GM21717 (cell line): ENCODE results near the gene SPPL3.
"Not testable (repeated sequence)": the region's sequence is repeated elsewhere in the genome, so short reads cannot be mapped to it uniquely, and the experiment has no call there.

Experiments
- ATAC-seq: cut with Tn5 transposase; IDR thresholded peaks from one replicate; pipeline ENCODE4 v1.9.1; 2021; ENCODE audit warnings: mild to moderate bottlenecking, moderate library complexity; ENCODE audit not compliant: unreplicated experiment

SPPL3 gene

DNA sequence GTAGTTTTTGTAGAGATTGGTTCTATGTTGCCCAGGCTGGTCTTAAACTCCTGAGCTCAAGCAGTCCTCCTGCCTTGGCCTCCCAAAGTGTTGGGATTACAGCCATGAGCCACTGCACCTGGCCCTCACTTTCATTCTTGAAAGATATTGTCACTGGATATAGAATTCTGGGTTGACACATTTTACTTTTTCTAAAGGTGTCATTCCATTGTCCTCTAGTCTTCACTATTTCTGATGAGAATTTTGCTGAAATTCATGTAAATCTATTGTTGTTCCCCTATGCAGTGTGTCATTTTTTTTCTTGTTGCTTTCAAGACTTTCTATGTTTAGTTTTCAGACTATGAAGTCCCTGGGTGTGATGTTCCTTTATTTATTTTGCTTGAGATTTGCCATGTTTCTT lies 149.4 kb downstream of the SPPL3 start:
- ATAC-seq: no peak

- no peak for ATAC-seq
These were observed 152.8 kb downstream of the SPPL3 start for GRCh38 chr12:120751389-120751788.

DNA sequence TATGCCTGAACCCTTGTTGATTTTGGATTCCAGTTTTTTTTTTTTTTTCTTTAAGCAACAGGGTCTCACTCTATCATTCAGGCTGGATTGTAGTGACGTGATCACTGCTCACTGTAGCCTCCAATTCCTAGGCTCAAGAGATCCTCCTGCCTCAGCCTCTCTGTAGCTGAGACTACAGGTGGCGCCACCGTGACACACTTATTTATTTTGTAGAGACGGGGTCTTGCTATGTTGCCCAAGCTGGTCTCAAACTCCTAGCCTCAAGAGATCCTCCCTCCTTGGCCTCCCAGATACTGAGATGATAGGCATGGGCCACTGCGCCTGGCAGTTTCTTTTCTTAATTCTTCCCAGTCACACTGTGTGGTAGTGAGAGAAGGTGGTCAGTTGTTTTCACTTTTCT lies 153.4 kb downstream of the SPPL3 start:
- ATAC-seq: no peak

DNA sequence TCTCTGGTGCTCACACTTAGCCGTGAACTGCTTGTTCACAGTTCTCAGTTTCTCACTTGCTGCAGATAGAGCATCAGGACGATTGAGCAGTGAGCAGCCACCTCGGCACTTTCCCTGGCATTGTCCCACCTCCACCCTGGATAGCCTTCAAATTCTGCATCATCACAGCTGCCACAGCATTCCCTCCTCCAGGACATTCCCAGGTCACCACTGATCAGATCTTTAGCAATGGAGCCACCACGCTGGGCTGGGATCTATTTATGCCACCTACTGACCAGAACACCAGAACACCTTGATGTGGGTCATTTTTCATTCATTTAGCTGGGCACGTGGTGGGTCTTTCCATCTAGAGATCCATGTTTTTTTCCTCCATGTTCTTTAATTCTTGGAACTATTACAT lies 154.9 kb downstream of the SPPL3 start:
- no peak for ATAC-seq

DNA sequence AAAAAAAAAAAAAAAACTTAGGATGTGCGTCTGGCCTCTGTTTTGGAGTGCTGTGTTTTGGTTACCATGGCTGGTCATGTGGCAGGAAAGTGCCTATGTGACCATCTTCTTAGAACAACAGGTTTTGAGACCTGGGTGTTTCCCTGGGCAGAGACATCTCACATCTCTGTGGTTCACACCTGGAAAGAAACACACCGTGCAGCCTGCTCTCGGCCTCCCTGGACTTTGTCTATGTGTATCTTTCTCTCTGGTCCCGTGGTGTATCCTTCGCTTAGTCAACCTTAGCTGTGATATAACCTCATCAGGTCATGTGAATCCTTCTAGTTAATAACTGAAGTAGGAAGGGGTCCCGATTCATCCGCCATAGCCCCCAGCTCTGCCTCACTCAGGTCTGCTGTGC lies 155.9 kb downstream of the SPPL3 start:
- ATAC-seq: no peak

DNA sequence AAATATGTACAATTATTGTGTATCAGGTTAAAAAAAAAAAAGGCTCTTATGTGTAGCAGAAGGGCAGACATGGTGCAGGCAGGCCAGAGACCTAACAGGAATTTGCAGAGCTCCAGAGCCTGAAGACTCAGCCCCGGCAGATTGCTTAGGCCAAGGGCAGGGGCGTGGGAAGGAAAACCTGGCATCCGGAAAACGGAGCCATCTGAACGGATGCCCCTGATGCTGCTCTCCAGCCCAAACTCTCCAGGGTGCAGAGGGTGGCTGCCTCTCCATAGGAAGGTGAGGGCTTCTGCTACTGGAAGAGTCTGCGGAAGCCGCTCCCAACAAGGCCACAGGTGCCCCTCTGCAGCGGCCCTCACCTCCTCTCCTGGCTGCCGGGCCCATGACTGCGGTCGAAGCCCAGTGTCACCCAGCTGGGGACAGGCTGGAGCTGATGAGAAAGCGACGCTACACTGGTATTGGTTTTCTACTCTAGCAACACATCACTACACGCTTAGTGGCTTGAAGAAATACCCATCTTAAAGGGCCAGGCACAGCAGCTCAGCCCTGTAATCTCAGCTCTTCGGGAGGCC lies 159.2 kb downstream of the SPPL3 start:
- ATAC-seq: no peak

DNA sequence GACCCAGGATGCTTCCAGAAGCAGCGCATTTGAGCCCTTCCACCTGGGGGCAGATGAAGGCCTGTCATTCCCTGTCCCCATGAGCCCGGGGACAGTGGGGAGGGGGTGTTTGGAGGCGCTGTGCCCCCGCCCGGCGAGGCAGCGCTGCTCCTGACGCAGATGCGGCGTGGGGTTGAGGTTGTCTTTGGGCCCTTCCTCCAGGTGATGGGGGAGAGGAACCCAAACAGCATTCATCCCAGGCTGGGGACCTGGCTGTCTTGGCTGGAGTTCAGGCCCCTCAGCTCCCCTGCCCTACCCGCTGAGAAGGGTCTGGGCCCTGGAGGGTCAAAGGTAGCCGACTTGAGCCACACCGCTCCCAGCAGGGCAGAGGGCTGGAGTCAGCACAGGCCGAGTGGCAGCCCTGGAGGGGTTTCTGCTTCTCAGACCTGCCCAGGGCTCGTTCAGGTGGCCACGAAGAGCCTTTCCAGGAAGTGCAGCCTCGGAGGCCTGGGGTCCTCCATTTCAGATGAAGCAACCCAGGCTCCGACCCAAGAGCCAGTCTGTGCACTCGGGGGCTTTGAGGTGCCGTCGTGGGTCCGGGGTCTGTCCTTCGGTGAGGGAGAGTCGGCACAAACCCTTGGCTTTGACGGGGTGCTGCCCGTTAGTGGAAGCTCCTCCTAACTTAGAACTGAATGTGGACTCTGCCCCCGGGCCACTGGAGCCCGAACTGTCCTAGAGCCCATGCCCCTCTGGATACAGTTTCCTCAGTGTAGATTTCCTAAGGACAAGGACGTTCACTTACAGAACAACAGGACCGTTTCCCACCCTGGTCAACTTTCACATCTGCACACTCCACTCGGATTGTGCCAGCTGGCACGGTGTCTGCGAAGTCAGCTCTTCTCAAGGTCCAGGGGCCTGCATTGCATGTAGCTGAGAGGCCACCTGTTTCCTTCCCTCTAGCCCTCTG lies 162.4 kb downstream of the SPPL3 start:
- ATAC-seq: no peak

GRCh38 chr12:120740871-120741270 lies 163.3 kb downstream of the SPPL3 start:
- no peak for ATAC-seq

DNA sequence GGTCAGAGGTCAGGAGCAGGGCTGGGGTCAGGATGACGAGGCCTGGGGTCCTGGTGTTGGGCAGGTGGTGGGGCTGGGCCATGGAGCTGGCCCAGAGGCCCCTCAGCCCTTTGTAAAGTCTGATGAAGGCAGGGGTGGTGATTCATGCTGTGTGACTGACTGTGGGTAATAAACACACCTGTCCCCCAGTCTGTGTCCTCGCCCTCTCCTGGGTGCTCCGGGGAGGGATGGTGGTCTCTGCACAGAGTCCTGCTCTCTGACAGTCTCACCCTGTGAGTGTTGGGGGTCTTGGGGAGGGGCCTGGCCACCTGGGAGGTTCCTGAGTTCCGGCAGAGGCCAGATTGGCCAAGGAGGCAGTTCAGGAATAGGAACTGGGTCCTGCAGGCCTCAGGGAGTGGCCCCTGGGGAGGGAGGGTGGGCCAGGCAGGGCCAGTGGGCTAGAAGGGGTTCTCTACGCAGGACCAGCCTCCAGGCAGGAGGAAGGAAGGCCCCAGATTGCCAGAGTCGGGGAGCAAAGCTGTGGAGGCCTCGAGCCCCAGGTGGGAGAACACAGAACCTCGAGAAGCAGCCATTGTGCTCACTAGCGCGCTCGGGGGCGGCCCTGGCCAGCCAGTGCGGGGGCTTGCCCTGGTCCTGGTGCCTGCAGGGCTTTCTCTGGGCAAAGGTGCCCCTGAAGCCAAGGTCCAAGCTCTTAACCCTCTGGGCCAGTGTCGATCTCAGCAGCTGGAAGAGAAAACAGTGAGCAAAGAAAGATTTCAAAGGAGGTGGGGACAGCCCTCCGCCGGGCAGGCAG lies 164.1 kb downstream of the SPPL3 start:
- no peak for ATAC-seq

- ATAC-seq: no peak
These were observed 165.0 kb downstream of the SPPL3 start for GRCh38 chr12:120739031-120739762.

DNA sequence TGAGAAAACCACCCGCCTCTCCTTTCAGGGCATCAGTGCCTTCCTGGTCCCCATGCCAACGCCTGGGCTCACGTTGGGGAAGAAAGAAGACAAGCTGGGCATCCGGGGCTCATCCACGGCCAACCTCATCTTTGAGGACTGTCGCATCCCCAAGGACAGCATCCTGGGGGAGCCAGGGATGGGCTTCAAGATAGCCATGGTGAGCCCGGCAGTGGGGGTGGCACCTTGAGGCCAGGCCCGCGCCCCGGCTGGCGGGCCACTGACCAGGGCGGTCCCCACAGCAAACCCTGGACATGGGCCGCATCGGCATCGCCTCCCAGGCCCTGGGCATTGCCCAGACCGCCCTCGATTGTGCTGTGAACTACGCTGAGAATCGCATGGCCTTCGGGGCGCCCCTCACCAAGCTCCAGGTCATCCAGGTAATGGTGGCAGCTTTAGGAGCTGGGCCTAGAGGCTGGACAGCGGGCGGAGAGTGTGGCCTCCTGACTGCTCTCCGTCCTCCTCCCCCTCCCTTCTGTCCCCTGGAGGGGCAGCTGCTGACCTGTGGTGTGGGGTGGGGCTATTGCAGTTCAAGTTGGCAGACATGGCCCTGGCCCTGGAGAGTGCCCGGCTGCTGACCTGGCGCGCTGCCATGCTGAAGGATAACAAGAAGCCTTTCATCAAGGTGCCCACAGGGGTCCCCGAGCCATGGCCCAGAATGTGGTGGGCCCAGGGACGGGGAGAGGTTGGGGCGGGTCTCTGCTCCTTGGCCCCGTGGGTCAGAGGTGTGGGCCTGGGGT lies 165.7 kb downstream of the SPPL3 start:
- ATAC-seq: no peak

- no peak for ATAC-seq
These were observed 166.5 kb downstream of the SPPL3 start for GRCh38 chr12:120737557-120738251.

DNA sequence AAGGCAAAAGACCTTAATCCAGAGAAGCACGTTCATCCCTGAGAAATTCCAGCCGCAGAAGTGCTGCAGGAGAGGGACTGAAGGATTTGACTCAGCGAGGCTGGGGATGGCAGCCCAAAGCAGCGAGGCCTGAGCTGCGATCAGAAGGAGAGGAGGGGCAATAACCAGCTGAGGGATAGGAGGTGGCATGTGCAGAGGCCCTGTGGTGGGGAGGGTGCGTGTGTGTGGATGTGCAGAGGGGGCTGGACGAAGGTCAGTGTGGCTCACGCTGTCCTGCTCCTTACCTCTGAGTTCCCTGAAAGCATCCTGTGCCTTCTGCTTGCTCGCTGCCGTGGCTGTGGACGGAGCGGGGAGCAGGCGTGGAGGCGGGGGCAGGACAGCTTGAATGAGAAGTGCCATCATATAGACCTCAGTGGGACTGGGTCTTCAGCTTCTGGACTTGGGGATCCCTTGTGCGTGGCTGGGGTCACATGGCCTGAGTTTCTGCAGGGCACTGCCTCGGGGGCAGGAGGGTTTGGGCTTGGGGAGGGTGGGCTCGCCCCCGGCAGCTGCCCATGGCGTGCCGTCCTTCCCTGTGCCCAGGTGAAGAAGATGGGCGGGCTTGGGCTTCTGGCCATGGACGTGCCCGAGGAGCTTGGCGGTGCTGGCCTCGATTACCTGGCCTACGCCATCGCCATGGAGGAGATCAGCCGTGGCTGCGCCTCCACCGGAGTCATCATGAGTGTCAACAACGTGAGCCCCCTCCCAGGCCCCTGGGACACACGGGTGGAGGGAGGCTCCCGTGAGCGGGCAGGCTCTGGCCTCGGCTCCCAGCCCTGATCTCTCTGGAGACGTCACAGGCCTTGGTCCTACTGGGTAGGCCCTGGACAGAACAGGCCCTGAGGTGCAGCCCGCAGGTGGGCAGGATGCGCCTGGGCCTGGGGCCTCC lies 167.5 kb downstream of the SPPL3 start:
- ATAC-seq: no peak

- no peak for ATAC-seq
These were observed 169.0 kb downstream of the SPPL3 start for GRCh38 chr12:120735181-120735580.

GRCh38 chr12:120734210-120734609 lies 169.9 kb downstream of the SPPL3 start:
- ATAC-seq: no peak

- no peak for ATAC-seq
These were observed 170.6 kb downstream of the SPPL3 start for GRCh38 chr12:120733574-120733973.

DNA sequence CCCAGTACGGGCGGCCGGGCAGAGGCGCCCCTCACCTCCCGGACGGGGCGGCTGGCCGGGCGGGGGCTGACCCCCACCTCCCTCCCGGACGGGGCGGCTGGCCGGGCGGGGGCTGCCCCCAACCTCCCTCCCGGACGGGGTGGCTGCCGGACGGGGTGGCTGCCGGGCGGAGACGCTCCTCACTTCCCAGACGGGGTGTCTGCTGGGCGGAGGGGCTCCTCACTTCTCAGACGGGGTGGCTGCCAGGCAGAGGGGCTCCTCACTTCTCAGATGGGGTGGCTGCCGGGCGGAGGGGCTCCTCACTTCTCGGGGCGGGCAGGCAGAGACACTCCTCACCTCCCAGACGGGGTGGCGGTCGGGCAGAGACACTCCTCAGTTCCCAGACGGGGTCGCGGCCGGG lies 172.0 kb downstream of the SPPL3 start:
- ATAC-seq: not testable (repeated sequence)

DNA sequence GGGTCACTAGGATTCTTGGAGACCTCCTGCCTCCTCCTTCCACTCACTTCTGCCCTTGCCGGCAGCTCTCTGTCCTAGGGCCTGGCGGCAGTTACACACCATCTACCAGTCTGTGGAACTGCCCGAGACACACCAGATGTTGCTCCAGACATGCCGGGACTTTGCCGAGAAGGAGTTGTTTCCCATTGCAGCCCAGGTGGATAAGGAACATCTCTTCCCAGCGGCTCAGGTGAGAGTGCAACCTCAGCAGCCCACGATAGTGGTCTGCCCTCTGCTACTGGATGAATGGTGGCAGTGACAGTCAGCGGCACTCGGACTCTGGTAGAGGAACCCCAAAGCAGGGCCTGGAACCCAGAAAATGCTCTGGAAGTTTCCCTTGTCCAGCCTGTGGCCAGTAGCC lies 177.2 kb downstream of the SPPL3 start:
- no peak for ATAC-seq

GRCh38 chr12:120726510-120726793 lies 177.7 kb downstream of the SPPL3 start:
- no peak for ATAC-seq
